HG03280 (cell line): ENCODE data around the gene LRRK2.

ENCODE experiments used
- ATAC-seq: cut with Tn5 transposase; IDR thresholded peaks from one replicate; pipeline ENCODE4 v1.9.1; 2021; ENCODE audit warnings: mild to moderate bottlenecking, moderate library complexity; ENCODE audit not compliant: unreplicated experiment

LRRK2 gene

DNA sequence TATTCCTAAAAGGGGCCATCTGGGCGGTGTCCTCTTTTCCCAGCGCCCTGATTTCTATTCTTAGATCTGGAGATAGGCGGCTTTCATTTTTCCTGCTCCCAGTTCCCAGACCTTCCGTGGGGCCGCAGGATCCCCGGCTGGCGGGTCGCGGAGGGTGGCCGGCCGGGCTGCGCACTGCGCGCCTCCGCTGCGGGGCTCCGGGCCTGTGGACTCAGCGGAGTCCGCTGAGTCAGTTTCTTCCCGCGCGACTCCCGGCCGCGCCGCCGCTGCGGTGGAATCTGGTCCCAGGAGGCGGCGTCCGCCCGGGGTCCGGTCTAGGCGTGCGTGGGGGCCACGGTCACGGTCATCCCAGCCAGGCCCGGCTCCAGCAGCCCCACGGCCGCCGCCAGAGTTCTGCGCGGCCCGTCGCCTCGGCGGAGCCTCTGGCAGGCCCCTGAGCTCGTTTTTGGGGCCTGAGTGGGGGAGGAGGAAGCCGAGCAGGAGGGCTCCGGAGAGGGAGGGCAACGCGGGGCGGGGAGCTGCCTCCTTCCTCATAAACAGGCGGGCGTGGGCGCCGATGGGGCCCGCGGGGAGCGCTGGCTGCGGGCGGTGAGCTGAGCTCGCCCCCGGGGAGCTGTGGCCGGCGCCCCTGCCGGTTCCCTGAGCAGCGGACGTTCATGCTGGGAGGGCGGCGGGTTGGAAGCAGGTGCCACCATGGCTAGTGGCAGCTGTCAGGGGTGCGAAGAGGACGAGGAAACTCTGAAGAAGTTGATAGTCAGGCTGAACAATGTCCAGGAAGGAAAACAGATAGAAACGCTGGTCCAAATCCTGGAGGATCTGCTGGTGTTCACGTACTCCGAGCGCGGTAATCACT, at the start of gene LRRK2:
Gene LRRK2, plus strand, starts transcription at position 559 of the 853 bp plus-strand sequence. Its CDS starts 135 bp downstream, at position 694.
- peak; percentile 60 for ATAC-seq

DNA sequence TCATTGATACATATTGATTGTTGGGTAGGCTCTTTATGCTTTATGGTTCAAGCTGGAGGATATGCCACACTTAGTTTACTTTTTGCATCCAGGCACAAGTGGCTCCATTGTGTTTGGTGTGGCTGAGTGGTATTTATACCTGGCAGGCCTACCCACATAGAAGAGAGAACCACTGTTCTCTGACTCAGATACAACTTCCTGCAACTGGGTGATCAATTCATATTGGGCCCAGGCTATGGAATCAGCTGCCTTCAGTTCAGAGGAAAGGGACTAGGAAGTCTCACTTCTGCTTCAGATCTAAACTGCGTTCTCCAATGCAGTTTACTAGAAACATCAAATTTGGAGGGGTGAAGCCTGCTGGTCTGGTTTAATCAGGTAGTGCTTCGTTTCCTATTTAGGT, 49.8 kb upstream of the LRRK2 start:
- no peak for ATAC-seq

DNA sequence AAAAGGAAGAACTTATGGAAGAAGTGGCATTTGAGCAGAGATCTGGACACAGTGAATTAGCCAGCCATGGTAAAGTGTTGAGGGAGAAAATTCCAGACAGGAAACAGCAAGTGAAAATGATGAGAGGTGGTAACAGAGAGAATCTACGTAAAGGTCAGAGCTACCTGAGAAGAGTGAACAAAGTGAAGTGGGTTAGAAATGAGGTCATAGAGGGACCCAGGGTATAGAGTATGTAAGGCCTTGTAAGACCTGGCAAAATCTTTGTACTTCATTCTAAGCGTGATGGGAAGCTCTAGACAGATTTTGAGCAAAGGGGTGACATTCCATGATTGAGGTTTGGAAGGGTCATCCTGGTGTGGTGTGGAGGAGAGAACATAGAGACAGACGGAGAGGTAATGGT, 49.3 kb upstream of the LRRK2 start:
- ATAC-seq, result no peak

DNA sequence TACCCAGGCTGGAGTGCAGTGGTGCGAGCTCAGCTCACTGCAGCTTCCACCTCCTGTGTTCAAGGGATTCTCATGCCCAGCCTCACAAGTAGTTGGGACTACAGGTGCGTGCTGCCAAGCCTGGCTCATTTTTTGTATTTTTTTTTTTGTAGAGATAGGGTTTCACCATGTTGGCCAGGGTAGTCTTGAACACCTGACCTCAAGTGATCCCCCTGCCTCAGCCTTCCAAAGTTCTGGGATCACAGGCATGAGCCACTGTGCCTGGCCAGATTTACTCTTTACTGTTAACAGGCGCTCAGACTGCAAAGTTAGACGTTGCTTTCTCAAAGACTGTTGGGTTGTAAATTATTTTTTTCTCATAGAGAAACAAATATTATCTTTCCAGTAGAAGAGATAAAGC, 46.1 kb upstream of the LRRK2 start:
- no peak for ATAC-seq

DNA sequence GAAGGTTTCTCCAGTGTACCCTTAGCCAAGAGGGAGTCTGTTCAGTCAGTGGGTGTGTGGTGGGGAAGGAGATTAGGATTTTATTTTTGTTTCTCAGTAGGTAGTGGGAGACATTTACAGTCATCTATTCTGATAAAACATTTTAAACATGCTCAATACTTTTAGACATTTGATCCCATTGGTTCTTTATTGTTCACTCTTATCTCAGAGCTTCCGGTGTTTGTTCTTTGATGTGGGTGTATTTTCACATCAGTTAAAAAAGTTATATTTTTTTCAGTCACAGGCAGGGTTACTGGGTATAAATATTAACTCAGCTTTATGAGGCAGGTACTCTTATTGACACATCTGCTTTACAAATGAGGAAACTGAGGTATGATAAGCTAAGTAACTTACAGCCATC, 43.3 kb upstream of the LRRK2 start:
- ATAC-seq, result no peak

DNA sequence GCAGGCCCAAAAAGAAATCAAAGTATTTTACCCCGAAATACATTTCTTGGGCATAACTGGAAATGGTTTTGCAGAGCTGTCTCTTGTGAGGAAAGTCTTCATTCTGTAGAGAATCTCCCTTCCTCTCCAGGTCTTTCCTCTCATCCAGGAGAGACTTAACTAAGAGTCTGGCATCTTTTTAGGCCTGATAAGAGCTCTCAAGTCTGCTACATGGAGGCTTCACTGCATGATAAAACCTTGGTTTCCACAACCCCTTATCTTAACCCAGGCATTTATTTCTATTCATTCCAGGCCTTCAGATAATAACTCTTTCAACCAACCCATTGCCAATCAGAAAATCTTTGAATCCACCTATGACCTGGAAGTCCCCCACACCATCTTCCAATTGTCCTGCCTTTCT, 41.1 kb upstream of the LRRK2 start:
- ATAC-seq, result no peak

DNA sequence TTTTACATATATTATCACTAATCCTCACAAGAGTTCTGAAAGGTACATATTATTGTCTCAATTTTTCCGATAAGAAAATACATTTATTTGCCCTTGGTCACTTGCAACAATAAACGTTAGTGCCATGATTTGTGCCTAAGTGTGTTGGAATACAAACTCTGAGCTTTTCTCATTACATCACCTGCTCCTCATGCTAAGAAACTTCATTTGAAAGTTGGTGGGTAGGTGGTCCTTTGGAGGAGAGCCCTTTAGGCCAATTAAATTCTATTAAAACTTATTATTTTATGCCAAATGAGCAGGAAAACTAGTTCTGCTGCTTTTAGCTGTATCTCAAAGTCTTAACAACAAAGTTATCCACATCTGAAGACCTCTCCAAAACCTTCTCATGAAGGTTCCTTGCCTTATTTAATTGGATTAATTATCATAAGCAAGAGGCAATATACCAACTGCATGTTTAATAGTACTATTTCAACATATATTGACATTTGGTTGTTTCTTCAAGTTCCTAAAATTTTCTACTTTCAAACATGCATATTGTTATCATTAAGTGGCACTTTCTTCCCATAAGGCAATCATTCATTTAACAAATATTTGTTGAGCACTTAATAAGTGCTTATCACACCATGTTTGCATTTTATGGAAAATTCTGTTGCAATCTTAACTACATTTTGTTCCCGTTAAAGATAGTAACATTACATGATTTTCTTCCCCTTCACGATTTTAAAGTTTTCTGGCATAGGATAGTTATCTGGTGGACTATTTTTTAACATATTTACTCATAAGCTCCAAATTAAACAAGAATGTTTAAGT, 40.1 kb upstream of the LRRK2 start:
- no peak for ATAC-seq

DNA sequence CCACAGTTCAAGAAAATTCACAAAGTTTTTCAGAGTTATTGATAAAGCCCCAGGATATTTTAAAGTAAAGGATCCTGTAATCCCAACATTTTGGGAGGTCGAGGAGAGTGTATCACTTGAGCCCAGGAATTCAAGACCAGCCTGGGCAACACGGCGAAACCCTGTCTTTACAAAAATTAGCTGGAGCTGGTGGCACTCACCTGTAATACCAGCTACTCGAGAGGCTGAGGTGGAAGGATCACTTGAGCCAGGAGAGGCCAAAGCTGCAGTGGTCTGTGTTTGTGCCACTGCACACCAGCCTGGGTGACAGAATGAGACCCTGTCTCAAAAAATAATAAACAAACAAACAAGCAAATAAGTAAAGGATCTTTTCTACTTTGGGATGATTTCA, 39.5 kb upstream of the LRRK2 start:
- no peak for ATAC-seq

DNA sequence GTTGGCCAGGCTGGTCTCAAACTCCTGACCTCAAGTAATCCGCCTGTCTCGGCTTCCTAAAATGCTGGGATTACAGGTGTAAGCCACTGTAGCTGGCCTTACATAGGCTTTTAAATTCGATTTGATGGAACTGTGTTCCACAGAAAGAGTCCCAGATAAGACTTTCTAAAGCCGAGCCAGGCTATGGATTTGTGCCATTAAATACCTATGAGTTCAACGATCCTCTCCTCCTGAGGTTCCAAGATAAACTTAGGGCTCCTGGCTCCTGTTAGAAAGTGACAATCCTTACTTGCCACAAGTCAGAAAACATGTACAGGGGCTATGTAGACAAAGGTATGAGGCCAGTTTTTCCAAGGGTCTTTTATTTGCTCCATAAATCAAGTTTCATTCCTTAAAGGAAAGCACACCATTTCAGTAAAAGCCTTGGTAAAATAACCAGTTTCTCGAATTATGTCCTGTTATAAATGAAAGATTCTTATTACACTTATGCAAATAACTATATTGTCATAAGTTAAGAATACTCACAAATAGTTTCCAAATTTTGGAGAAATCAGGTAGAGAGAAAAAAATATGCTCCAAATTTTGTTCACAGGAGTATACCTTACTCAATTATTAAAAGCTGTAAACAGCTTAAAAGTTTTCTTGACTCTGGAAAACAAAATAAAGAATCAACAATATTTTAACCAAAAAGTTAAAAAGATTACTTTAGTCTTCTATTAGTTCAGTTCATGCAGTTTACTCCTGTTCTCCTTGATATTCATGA, 36.1 kb upstream of the LRRK2 start:
- ATAC-seq, result no peak

DNA sequence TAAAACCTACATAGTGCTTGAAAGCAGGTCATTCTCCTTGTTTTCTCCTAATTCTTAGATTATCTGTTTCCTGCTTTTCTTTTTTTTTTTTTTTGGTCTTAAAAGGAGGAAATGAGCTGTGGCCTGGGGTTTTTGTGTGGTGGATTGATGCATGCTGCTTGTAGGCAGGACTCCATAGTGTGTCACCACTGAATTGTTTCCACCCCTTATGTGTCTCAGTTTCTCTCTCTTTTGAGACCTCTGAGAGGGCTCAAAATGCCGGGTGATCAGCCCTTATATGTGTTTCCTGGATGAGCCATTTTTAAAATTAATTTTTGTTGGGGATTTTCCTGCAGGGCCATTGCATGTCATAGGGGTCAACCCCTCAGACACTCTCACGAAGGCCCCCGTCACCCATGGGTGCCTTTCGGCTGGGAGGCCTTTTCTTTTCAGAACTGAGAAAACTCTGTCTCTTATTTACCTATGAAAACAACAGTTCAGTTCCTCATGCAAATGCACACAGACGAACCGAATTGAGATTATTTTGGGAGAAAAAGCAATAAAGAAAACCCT, 32.0 kb upstream of the LRRK2 start:
- ATAC-seq, result peak; percentile 97

DNA sequence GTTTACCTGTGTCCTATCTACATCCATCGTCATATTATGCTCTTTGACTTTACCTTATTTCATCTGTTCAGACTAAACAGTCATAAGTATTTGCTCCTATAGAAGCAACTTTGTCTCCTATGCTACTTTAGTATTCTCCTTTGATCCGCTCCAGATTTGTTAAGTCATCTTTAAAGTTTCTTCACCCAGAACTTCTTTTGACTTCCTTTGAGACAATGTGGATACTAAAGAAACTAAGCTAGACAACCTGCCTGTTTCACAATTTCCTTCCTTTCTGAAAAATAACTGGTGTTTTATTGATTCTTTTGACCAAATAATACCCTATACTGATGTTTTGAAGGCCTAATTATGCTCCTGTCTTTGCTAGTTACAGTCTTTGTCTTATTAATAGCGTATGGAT, 30.0 kb upstream of the LRRK2 start:
- no peak for ATAC-seq

DNA sequence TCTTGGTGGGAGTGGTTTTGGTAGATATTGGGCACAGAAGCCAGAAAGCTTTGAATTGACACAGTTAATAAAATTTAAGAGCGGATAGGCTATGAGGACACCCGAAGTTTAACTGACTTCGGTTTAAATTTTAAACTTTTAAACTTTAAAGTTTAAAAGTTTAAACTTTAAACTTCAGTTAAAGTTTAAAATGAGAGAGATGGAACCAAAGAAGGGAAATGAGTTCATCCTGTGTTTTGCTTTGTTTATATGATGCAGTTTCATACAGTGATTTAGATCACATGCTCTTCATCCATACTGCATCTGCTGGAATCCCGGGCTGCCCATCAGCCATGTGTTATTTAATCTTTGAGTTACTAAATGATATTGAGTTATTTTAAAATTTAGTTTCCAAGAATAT, 27.2 kb upstream of the LRRK2 start:
- ATAC-seq, result no peak

DNA sequence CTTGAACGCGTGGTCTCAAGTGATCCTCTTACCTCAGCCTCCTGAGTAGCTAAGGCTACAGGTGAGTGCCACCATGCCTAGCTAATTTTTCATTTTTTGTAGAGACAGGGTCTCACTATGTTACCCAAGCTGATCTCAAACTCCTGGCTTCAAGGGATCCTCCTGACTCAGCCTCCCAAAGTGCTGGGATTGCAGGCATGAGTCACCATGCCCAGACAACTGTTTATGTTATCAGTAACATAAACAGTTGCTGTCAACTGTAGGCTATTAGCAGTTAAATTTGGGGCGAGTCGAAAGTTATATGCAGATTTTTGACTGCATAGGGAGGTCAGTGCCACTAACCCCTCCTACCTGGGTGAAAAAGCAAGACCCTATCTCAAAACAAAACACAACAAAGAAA, 26.2 kb upstream of the LRRK2 start:
- ATAC-seq, result no peak

DNA sequence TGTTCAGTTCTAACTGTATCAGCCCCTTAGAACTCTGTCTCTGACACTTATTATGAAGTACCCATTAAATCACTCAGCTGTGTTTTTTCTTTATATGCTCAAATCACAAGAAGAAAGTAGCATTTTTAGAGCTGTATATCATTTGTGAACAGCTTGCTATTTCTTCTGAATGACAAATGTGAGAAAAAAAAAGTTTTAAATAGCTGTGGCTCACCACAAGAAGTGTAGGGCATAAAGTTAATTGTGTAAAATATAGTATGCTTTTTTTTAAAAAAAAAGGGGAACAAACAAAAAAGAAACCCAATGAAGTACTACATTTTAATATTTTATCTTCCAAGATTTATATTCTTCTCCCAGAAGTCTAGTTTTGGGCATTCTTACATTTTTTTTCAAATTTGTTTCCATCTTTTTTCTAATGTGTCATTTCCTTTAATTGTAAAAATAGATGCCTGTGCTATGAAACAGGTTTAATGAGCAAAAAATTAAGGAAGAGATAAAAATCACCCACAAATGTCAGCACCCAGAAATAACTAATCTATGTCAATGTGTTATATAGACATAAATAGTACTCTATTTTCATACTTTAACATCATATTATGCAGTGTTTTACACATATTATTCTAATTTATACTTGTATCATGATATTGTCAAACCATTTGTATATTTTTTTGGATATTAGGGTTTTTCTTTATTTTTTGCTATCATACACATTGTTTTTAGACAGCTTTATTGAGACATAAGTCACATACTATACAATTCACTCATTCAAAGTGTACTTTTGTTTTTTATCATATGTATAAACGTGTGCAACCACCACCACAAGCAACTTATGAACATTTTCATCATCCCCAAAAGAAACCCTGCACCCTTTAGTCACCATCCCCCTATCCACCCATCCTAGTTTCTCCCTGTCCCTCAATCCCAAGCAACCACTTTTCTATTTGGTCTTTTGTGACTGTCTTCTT, 22.4 kb upstream of the LRRK2 start:
- ATAC-seq, result no peak

DNA sequence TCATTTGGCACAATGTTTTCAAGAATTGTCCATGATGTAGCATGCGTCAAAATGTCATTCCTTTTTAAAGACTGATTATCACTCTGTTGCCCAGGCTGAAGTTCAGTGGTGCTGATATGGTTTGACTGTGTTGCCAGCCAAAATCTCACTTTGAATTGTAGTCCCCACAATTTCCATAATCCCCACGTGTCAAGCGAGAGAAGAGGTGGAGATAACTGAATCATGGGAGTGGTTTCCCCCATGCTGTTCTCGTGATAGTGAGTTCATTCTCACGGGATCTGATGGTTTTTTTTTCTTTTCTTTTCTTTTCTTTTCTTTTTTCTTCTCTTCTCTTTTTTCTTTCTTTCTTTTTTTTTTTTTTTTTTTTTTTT, 21.8 kb upstream of the LRRK2 start:
- ATAC-seq, result no peak

DNA sequence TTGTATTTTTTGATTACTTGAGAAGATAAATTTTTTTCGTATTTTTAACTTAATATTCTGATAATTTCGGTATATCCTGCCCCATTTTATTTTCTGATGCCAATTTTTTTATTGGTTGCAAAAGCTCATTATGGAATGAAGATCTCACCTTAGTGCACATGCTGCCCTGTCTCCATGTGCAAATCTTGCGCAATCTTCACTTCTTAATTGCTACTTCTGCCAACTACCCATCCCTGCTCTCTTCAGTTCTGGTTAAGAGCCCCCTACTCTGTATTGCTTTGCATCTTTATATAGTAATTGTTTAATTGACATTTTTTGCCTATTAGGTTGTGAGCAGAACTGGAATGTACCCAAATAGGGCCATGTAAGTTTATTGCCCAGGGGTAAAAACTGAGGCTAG, 20.5 kb upstream of the LRRK2 start:
- ATAC-seq, result no peak

DNA sequence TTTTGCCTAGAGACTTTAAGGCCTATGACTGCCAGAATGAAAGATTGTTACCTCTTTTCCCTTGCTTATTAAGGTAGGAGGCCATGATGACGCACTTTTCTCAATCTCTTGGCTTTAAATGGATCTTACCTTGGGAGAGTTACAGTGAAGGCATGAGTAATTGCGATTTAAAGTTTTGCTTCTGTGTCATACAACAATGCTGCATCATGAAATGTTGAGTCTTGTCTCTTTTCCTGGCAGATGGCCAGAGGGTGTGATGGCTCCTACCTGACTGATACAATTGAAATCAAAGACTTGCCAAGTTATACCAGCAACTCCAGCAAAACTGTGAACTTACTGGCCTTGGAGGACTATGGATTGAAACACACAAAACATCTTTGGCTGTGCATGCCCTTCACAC, 17.2 kb upstream of the LRRK2 start:
- no peak for ATAC-seq

DNA sequence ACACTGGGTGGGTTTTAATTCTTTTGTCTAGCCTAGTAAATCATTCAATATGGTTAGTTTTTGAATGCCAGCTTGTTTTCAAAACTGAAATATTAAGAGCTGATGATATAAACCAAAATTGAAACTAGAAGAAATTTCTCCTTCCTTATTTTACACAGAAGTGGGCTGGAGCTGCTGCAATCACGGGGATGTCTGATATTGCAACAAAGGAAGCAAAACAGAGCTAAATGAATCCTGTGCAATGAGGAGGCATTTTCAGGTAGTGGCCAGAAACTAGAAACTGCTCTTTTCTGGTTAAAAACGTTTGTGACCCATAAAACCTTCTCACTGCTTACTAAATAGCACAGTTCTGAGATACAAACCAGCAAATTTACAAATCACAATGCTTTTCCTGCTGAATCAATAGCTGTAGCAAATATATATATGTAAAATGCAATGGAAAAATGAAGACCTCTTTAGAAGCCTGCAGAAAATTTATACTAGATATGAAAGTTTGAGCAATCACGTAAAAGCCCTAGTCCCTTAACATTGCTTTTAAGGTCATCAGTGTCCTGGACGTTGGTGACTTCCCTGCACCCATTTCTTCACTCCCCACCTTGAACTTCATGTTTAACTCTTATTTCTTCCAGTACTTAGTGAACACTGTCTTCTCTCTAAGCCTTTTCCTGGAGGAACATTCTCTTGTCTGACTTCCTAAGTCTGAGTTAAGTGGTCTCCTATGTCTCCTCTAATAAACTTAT, 15.9 kb upstream of the LRRK2 start:
- peak; percentile 67 for ATAC-seq

DNA sequence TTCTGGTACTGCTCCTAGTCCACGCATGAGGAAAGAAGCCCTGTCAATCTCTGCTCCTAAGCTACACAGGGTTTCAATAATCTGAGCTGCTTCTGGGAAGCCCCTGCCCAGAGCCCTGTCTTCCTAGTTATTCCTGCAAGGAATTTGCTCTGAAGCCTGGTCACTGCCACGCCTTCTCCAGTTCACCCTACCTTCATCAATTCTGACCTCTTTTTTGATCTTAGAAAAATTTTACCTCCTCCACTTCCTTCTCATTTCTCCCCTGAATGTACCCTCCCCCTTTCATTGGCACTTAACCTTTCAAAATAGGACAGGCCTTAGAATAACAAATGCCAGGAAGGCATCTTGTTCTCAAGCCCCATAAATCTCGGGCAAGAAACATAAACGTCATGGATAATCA, 14.9 kb upstream of the LRRK2 start:
- no peak for ATAC-seq
